IgD-negative memory B cell (primary cell): ENCODE data around the gene ACAD8. TPM values are rescaled to one million over a fixed set of nuclear protein-coding genes. Genes with fewer than 3 reads are reported as not detected.
"Not testable (repeated sequence)": the region's sequence is repeated elsewhere in the genome, so short reads cannot be mapped to it uniquely, and the experiment has no call there.

ENCODE experiments used
- H3K27ac Mint-ChIP-seq, 3 donors: one replicate each; pipeline ENCODE4 v1.8.0; 2020 to 2022; ENCODE audit warnings: mild to moderate bottlenecking in 3 of 3, mixed read lengths in 3 of 3, moderate library complexity in 1 of 3
- H3K27me3 Mint-ChIP-seq: one replicate; pipeline ENCODE4 v1.8.0; 2021; ENCODE audit warnings: mixed read lengths
- H3K36me3 Mint-ChIP-seq: one replicate; pipeline ENCODE4 v1.8.0; 2020; ENCODE audit warnings: mild to moderate bottlenecking, mixed read lengths
- H3K4me1 Mint-ChIP-seq, 3 donors: one replicate each; pipeline ENCODE4 v1.8.0; 2020 to 2022; ENCODE audit warnings: mixed read lengths in 3 of 3, mild to moderate bottlenecking in 1 of 3
- H3K4me3 Mint-ChIP-seq, 4 donors: one replicate each; pipeline ENCODE4 v1.8.0; 2020 to 2022; ENCODE audit warnings: mild to moderate bottlenecking in 4 of 4, mixed read lengths in 4 of 4, moderate library complexity in 3 of 4
- H3K9me3 Mint-ChIP-seq, 3 donors: one replicate each; pipeline ENCODE4 v1.8.0; 2020 to 2021; ENCODE audit warnings: mixed read lengths in 3 of 3, mild to moderate bottlenecking in 1 of 3
- polyA plus RNA-seq: library from polyadenylated mRNA; unstranded; fragments of 300-500 nt; fragmentation: Illumina TruSeq; gene quantifications from one replicate; pipeline ENCODE4 v1.2.3, GENCODE V29; 2021

ACAD8 gene
- polyA plus RNA-seq, 1 donor from 2014 or later, result 14.2 TPM

- Mint-ChIP-seq H3K9me3 (peaks cover 0 to 3% (median 0%) of the 10 kb centered on the region in 3 donors), H3K27ac (peak overlapping the region in 1 of 3 donors; percentile 35), H3K36me3 (peaks cover 1% of the 10 kb centered on the region), H3K4me1 (no peaks in the 10 kb centered on the region), H3K4me3 (no peak overlapping the region), H3K27me3 (peaks cover 23% of the 10 kb centered on the region)
Measured at GRCh38 chr11:134283461-134284230, 30.3 kb downstream of the ACAD8 start.

- H3K4me1 Mint-ChIP-seq, H3K27ac Mint-ChIP-seq, H3K9me3 Mint-ChIP-seq, H3K36me3 Mint-ChIP-seq, H3K4me3 Mint-ChIP-seq: not testable (repeated sequence)
- peaks cover 19% of the 10 kb centered on the region for H3K27me3 Mint-ChIP-seq
Measured at GRCh38 chr11:134284349-134284748, 31.0 kb downstream of the ACAD8 start.

GRCh38 chr11:134287561-134287960 is 34.2 kb downstream of the ACAD8 start:
- Mint-ChIP-seq H3K9me3 (no peaks in the 10 kb centered on the region), H3K4me3 (no peak overlapping the region), H3K27ac (no peak overlapping the region), H3K4me1 (no peaks in the 10 kb centered on the region), H3K36me3 (no peaks in the 10 kb centered on the region), H3K27me3 (peaks cover 13% of the 10 kb centered on the region)

- Mint-ChIP-seq H3K27ac (peak overlapping the region in 1 of 3 donors; percentile 16), H3K36me3 (no peaks in the 10 kb centered on the region), H3K27me3 (peaks cover 13% of the 10 kb centered on the region), H3K4me1 (no peaks in the 10 kb centered on the region), H3K9me3 (no peaks in the 10 kb centered on the region), H3K4me3 (no peak overlapping the region)
Measured at GRCh38 chr11:134288486-134288885, 35.1 kb downstream of the ACAD8 start.

DNA sequence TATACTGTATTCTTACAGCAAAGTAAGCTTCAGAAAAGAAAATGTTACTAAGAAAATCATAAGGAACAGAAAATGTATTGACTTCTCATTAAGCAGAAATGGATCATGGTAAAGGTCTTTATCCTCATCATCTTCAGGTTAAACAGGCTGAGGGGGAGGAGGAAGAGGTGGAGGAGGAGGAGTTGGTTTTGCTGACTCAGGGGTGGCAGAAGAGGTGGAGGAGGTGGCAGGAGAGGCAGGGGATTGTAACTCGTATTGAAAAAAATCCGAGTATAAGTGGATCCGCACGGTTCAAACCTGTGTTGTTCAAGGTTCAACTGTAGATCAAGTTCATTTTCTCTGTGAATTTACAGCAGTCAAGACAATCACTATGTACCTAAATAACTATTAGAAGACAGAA is 35.8 kb downstream of the ACAD8 start:
- no peaks in the 10 kb centered on the region for H3K9me3 Mint-ChIP-seq
- H3K4me3 Mint-ChIP-seq, result no peak overlapping the region
- H3K4me1 Mint-ChIP-seq, result no peaks in the 10 kb centered on the region
- peaks cover 16% of the 10 kb centered on the region for H3K27me3 Mint-ChIP-seq
- no peak overlapping the region for H3K27ac Mint-ChIP-seq
- no peaks in the 10 kb centered on the region for H3K36me3 Mint-ChIP-seq

GRCh38 chr11:134289789-134290188 is 36.4 kb downstream of the ACAD8 start:
- Mint-ChIP-seq H3K36me3 (peaks cover 2% of the 10 kb centered on the region), H3K9me3 (no peaks in the 10 kb centered on the region), H3K4me1 (no peaks in the 10 kb centered on the region), H3K27ac (no peak overlapping the region), H3K27me3 (peaks cover 18% of the 10 kb centered on the region), H3K4me3 (no peak overlapping the region)

DNA sequence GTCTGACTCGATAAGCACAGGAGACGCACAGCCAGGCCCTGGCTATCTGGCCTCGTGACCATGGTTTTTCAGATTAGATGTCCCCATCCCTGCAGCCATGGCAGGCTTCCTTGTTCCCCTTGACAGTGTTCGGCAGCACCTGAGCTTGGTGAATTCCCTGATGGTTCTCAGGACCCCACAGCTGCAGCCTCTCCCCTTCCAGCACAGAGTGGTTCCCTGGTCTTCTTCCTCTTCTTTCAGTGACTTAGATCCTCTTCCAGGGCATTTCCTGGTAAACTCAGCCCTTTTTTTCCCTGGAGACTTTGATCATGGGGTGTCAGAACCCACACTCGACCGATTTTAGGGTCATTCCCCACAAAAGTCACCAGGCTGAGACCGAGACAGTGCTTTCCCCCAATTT is 37.3 kb downstream of the ACAD8 start:
- Mint-ChIP-seq H3K4me3 (no peak overlapping the region), H3K4me1 (no peaks in the 10 kb centered on the region), H3K27ac (no peak overlapping the region), H3K27me3 (peaks cover 18% of the 10 kb centered on the region), H3K36me3 (peaks cover 2% of the 10 kb centered on the region), H3K9me3 (no peaks in the 10 kb centered on the region)

DNA sequence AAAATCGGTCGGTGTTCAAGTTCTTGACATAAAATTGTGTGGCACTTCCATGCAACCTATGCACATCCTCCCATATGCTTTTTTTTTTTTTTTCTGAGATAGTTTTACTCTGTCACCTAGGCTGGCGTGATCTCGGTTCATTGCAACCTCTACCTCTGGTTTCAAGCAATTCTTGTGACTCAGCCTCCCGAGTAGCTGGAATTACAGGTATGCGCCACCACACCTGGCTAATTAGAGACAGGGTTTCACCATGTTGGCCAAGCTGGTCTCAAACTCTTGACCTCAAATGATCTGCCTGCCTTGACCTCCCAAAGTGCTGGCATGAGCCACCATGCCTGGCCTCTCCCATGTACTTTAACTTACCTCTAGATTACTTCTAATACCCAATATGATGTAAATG is 37.8 kb downstream of the ACAD8 start:
- Mint-ChIP-seq H3K4me1 (no peaks in the 10 kb centered on the region), H3K9me3 (no peaks in the 10 kb centered on the region), H3K27me3 (peaks cover 15% of the 10 kb centered on the region), H3K36me3 (peaks cover 2% of the 10 kb centered on the region), H3K27ac (no peak overlapping the region), H3K4me3 (no peak overlapping the region)

DNA sequence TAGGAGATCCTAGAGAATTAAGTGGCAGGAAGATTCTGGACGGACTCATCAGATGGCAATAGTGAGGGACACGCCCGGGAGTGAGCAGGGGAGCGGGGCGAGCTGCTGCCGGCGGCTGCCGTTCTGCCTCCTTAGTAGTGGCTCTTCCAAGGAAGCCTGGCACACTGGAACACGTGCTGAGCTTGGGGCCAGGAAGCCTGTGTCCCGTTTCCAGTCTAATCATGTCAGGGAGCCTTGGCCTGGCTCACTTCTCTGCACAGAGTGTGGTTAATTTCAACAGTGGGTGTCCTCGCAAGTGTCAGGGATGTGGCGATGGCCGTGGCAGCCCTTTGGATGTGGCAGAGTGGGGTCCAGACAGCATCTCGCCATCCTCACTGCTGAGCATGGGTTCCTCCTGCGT is 39.3 kb downstream of the ACAD8 start:
- peaks cover 2% of the 10 kb centered on the region for H3K36me3 Mint-ChIP-seq
- no peaks in the 10 kb centered on the region for H3K4me1 Mint-ChIP-seq
- H3K4me3 Mint-ChIP-seq, result no peak overlapping the region
- H3K27ac Mint-ChIP-seq, result no peak overlapping the region
- no peaks in the 10 kb centered on the region for H3K9me3 Mint-ChIP-seq
- peaks cover 14% of the 10 kb centered on the region for H3K27me3 Mint-ChIP-seq

GRCh38 chr11:134293119-134294113 is 40.0 kb downstream of the ACAD8 start:
- Mint-ChIP-seq H3K27me3 (peaks cover 11% of the 10 kb centered on the region), H3K27ac (no peak overlapping the region), H3K4me3 (no peak overlapping the region), H3K36me3 (peaks cover 2% of the 10 kb centered on the region), H3K9me3 (no peaks in the 10 kb centered on the region), H3K4me1 (no peaks in the 10 kb centered on the region)

DNA sequence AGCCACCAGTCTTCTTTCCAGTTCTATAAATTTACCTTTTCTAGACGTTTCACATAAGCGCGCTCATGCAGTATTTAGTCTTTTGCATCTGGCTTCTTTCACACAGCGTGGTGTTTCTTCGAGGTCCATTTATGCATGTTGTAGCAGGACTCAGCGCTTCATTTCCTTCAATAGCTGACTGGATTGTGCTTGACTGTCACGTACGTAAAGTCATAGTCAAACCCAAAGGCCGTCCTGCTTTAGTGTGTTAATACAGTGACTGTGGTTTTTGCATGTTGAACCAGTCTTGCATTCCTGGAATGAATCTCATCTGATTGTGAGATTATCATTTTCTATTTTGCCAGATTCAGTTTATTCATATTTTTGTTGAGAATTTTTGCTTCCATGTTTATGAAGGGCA is 41.3 kb downstream of the ACAD8 start:
- Mint-ChIP-seq H3K27ac (no peak overlapping the region), H3K27me3 (peaks cover 11% of the 10 kb centered on the region), H3K4me3 (no peak overlapping the region), H3K36me3 (peaks cover 2% of the 10 kb centered on the region), H3K9me3 (no peaks in the 10 kb centered on the region), H3K4me1 (no peaks in the 10 kb centered on the region)

GRCh38 chr11:134312223-134312622 is 58.9 kb downstream of the ACAD8 start:
- Mint-ChIP-seq H3K27ac (no peak overlapping the region), H3K4me3 (no peak overlapping the region), H3K36me3 (peaks cover 2% of the 10 kb centered on the region), H3K4me1 (no peaks in the 10 kb centered on the region), H3K27me3 (peaks cover 9% of the 10 kb centered on the region), H3K9me3 (peaks cover 0 to 8% (median 7%) of the 10 kb centered on the region in 3 donors)

DNA sequence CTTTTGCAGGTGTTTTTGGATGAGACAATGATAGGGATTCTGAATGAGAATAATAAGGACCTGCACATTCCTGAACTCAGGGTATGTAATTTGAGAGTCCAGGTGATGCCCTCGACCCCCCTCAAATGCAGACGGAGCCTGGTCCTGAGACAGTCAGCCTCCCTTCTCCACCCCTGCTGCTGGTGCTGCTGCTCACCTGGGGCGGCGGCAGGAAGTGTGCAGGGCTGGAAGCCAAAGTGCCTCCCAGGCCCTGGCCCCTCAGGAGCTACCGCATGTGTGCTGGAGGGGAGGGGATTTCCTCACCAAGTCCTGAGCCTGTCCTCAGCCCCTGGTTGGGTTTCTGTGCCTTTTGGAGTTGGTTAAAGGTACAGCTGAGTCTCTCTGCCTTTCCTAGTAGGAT is 59.4 kb downstream of the ACAD8 start:
- Mint-ChIP-seq H3K4me3 (peak overlapping the region in 1 of 4 donors; percentile 49), H3K27me3 (peaks cover 9% of the 10 kb centered on the region), H3K4me1 (no peaks in the 10 kb centered on the region), H3K36me3 (peaks cover 2% of the 10 kb centered on the region), H3K27ac (no peak overlapping the region), H3K9me3 (peaks cover 2 to 12% (median 10%) of the 10 kb centered on the region in 3 donors)

- no peak overlapping the region for H3K27ac Mint-ChIP-seq
- no peaks in the 10 kb centered on the region for H3K4me1 Mint-ChIP-seq
- no peak overlapping the region for H3K4me3 Mint-ChIP-seq
- peaks cover 9% of the 10 kb centered on the region for H3K27me3 Mint-ChIP-seq
- H3K9me3 Mint-ChIP-seq, result peaks cover 4 to 15% (median 15%) of the 10 kb centered on the region in 3 donors
- peaks cover 2% of the 10 kb centered on the region for H3K36me3 Mint-ChIP-seq
Measured at GRCh38 chr11:134313379-134313778, 60.0 kb downstream of the ACAD8 start.

DNA sequence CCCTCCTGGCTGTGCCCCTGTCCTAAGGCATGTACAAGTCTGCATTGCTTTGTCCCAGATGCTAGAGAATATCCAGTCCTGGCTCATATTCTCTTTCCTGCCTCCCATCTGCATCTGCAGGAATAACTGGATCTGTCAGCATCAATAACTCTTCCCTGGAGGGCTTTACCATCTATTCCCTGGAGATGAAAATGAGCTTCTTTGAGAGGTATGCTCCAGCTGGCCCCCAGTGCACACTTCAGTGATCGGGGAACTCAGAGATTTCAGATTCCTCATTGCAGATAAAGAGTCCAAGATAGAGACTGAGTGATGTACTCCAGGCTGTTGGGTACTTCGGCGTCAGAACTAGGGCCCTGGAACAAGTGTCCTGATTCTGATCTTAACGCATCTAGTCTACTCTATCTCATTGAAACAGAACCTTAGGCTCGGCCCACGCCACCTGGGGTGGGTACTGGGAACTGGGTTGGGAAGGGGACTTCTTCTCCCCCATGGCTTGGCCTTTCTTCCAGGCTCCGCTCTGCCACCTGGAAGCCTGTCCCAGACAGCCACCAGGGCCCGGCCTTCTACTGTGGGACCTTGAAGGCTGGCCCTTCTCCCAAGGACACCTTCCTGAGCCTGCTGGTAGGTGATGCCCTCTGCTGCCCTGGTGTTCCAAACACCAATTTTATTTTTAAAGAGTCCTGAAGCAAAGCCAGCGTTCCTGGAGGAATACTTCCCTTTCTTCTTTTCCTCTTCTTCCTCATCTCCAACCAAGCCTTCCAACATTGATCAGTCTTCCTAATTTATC is 60.6 kb downstream of the ACAD8 start:
- peak overlapping the region in 1 of 3 donors; percentile 2 for H3K27ac Mint-ChIP-seq
- H3K9me3 Mint-ChIP-seq, result peaks cover 4 to 17% (median 15%) of the 10 kb centered on the region in 3 donors
- peaks cover 9% of the 10 kb centered on the region for H3K27me3 Mint-ChIP-seq
- H3K4me1 Mint-ChIP-seq, result no peaks in the 10 kb centered on the region
- no peak overlapping the region for H3K4me3 Mint-ChIP-seq
- peaks cover 2% of the 10 kb centered on the region for H3K36me3 Mint-ChIP-seq
